GM21737 (cell line): ENCODE measurements around the gene POLR2J.
"Not testable (repeated sequence)": the region's sequence is repeated elsewhere in the genome, so short reads cannot be mapped to it uniquely, and the experiment has no call there.

ENCODE experiments used
- ATAC-seq: cut with Tn5 transposase; IDR thresholded peaks from one replicate; pipeline ENCODE4 v1.9.1; 2021; ENCODE audit warnings: mild to moderate bottlenecking, moderate library complexity; ENCODE audit not compliant: unreplicated experiment

Gene POLR2J

GRCh38 chr7:102467581-102468477, 10.9 kb downstream of the POLR2J start:
- no peak for ATAC-seq

- no peak for ATAC-seq
These were observed 12.6 kb downstream of the POLR2J start for GRCh38 chr7:102466097-102466496.

- ATAC-seq: peak; percentile 83
These were observed 14.0 kb downstream of the POLR2J start, which contains the start of the genes ALKBH4 and LRWD1 for GRCh38 chr7:102464577-102465280. TSS of gene ALKBH4 (minus strand) at chr7:102464863. CDS start at chr7:102464836, 27 bp downstream. TSS of gene LRWD1 (plus strand) at chr7:102464984. CDS start at chr7:102465081, 97 bp downstream.

- ATAC-seq: peak; percentile 1
These were observed 14.7 kb downstream of the POLR2J start for GRCh38 chr7:102463841-102464576.

DNA sequence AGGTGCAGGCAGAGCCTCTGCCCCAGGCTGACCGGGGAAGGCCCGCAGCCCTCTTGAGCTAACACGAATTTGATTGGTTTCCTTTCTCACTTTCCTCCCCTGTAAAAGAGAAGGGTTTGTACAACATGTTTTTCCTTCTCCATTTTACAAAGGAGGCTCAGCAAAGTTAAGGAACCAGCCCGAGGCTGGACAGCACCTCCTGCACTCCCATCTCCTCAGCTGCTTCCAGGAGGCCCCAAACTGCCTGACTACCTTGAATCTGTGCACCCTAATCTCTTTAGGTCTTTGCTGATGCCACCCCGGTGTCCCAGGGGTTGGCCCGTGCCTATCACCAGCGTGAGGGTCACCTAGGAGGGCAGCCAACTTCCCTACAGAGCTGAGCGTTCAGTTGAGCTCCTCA, 18.3 kb downstream of the POLR2J start:
- no peak for ATAC-seq

DNA sequence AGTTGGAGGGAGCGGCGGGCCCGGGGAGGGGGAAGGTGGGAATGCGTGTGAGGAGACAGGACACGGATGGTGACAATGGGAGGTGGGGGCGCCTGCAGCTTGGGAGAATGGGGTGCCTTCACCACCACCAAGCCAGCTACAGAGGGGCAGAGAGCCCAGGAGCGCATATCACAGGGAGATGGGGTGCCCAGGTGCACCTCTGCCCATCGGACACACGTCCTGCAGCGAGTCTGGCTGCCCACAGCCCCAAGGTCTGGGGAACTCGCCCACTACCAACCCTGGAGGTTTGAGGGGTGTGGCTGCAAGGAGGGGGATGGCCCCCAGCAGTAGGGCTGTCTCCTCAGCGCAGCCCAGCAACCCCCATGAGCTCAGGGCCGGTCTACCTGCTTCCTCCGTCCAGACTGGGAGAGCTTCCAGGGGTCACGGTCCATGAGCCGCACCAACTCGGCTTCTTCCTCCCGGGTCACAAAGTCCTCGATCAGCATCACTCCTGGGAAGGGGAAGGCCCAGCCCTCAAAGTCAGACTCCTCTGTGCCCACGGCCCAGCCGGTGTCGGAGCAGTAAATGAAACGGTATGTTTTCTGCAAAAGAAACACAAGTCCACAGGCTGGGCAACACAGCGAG, 19.4 kb downstream of the POLR2J start:
- ATAC-seq: no peak

GRCh38 chr7:102457352-102457924, 21.3 kb downstream of the POLR2J start:
- ATAC-seq: no peak

GRCh38 chr7:102456327-102456726, 22.4 kb downstream of the POLR2J start:
- ATAC-seq: no peak

GRCh38 chr7:102455596-102455995, 23.1 kb downstream of the POLR2J start:
- ATAC-seq: no peak

- ATAC-seq: not testable (repeated sequence)
These were observed 23.8 kb downstream of the POLR2J start for GRCh38 chr7:102454932-102455331.

GRCh38 chr7:102454468-102454867, 24.3 kb downstream of the POLR2J start:
- ATAC-seq: no peak

- no peak for ATAC-seq
These were observed 25.4 kb downstream of the POLR2J start for GRCh38 chr7:102453319-102453718.

- ATAC-seq: no peak
These were observed 26.3 kb downstream of the POLR2J start for GRCh38 chr7:102452451-102452850.

DNA sequence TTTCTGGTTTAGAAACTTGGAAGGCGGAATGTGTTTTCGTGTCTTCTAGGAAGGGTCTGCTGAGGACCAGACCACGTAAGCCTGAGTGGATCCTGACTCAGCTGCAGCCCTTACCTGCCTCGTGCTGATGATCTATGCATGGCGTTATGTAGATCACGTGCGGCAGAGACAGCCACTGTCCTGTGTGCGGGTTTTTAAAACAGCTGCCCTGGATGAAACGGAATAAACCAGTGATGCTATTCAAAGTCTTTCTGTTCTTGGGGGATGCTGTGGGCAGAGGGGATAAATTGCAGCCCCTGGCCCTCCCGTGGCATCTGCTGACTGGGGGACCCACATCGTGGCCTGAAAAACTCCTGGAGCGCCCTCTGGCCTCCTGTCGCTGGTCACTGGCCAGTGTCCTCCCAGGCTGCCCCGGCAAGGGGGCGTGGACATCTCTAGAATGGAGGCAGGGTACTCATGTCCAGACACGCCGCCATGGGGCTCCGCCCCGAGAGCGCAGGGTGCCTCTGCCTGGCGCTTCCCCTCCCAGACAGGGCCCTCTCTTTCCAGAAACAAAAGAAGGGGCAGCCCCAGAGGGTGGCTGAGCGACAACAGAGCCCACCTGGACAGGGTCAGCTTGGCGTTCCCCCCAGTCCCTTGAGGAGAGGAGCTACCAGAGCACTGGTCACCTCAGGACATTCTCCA, 27.2 kb downstream of the POLR2J start:
- ATAC-seq: no peak

DNA sequence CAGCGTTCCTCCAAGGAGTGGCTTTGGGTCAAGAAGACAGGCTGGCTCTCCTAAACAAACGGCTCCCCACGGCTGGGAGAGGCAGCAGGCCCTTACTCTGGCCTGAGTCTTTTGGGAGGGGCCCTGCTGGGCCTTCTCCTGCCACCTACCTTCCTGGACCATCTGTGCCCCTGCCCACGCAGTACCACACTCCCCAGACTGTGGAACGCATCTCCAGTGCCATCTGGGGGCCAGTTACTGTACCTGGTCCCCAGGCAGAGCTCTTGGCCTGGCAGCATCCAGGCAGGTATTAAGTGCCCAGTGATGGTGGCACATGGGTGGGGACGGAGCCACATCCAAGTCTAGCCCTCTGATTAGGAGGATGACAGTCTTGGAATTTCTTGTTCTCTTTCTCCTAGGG, 28.5 kb downstream of the POLR2J start:
- no peak for ATAC-seq

DNA sequence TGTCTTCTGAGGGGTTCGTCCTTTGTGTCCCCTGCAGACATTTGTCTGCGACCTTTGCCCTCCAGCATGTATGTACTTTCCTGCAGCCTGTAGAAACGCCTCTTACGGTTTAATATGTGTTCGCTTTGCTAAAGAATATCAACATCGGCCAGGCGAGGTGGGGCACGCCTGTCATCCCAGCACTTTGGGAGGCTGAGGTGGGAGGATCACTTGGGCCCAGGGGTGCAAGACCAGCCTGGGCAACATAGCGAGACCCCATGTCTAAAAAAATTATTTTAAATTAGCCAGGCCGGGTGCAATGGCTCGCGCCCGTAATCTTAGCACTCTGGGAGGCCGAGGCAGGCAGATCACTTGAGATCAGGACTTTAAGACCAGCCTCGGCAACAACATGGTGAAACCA, 29.6 kb downstream of the POLR2J start:
- ATAC-seq: no peak

GRCh38 chr7:102447311-102447710, 31.4 kb downstream of the POLR2J start:
- no peak for ATAC-seq

GRCh38 chr7:102446387-102447156, 32.1 kb downstream of the POLR2J start:
- ATAC-seq: no peak

- ATAC-seq: no peak
These were observed 33.0 kb downstream of the POLR2J start for GRCh38 chr7:102445674-102446071.
